Chondrocyte (in vitro differentiated cells): Measurements from ENCODE around the gene EGFR. TPM values are rescaled to one million over a fixed set of nuclear protein-coding genes. Genes with fewer than 3 reads are reported as not detected.

Source experiments
- DNase-seq: peaks from one replicate; pipeline ENCODE4 v3.0.0; 2021; ENCODE audit warnings: mixed read lengths, low spot score
- H3K27ac Mint-ChIP-seq: one replicate; pipeline ENCODE4 v1.8.0; 2021; ENCODE audit warnings: mild to moderate bottlenecking, moderate library complexity, mixed read lengths; ENCODE audit not compliant: unreplicated experiment
- H3K27me3 Mint-ChIP-seq: 2 replicates; pipeline ENCODE4 v1.8.0; 2021; ENCODE audit warnings: low read depth, mixed read lengths
- H3K36me3 Mint-ChIP-seq: 2 replicates; pipeline ENCODE4 v1.8.0; 2021; ENCODE audit warnings: low read depth, mixed read lengths
- H3K4me1 Mint-ChIP-seq: 2 replicates; pipeline ENCODE4 v1.8.0; 2021; ENCODE audit warnings: low read depth, mild to moderate bottlenecking, mixed read lengths
- H3K4me3 Mint-ChIP-seq: one replicate; pipeline ENCODE4 v1.8.0; 2021; ENCODE audit warnings: mild to moderate bottlenecking, moderate library complexity, mixed read lengths; ENCODE audit not compliant: unreplicated experiment
- H3K9me3 Mint-ChIP-seq: 2 replicates; pipeline ENCODE4 v1.8.0; 2021; ENCODE audit warnings: low read depth, mixed read lengths
- CTCF ChIP-seq: fragments of 200-600 bp; sonication (generic); IDR thresholded peaks from 2 replicates; pipeline ENCODE4 v1.5.0; 2021; ENCODE audit warnings: antibody characterized with exemption, mild to moderate bottlenecking, moderate library complexity
- total RNA-seq: library from RNA; stranded (reverse); gene quantifications from 3 replicates; pipeline ENCODE4 v1.2.1, GENCODE V29; 2021

EGFR gene
- total RNA-seq, 1 donor from 2014 or later, result 25.5 TPM

GRCh38 chr7:55150166-55150565, 131.3 kb downstream of the EGFR start:
- Mint-ChIP-seq H3K27me3 (no peaks in the 10 kb centered on the region), H3K36me3 (peaks cover 38% of the 10 kb centered on the region), H3K4me1 (peaks cover 3% of the 10 kb centered on the region), H3K27ac (no peak overlapping the region), H3K9me3 (peaks cover 4% of the 10 kb centered on the region), H3K4me3 (no peak overlapping the region)
- DNase-seq, result no peak
- TF ChIP-seq CTCF, result no peak

GRCh38 chr7:55150709-55151451, 132.1 kb downstream of the EGFR start:
- no peak overlapping the region for H3K4me3 Mint-ChIP-seq
- H3K36me3 Mint-ChIP-seq, result peaks cover 31% of the 10 kb centered on the region
- DNase-seq, result no peak
- TF ChIP-seq CTCF, result no peak
- no peak overlapping the region for H3K27ac Mint-ChIP-seq
- no peaks in the 10 kb centered on the region for H3K27me3 Mint-ChIP-seq
- H3K9me3 Mint-ChIP-seq, result peaks cover 4% of the 10 kb centered on the region
- H3K4me1 Mint-ChIP-seq, result peaks cover 2% of the 10 kb centered on the region

GRCh38 chr7:55152516-55152915, 133.7 kb downstream of the EGFR start:
- no peak for TF ChIP-seq CTCF
- Mint-ChIP-seq H3K36me3 (peaks cover 26% of the 10 kb centered on the region), H3K27me3 (no peaks in the 10 kb centered on the region), H3K4me1 (peaks cover 17% of the 10 kb centered on the region), H3K27ac (no peak overlapping the region), H3K9me3 (peaks cover 4% of the 10 kb centered on the region), H3K4me3 (no peak overlapping the region)
- DNase-seq, result no peak

GRCh38 chr7:55154096-55154495, 135.3 kb downstream of the EGFR start:
- TF ChIP-seq CTCF, result no peak
- no peak overlapping the region for H3K27ac Mint-ChIP-seq
- no peaks in the 10 kb centered on the region for H3K27me3 Mint-ChIP-seq
- H3K36me3 Mint-ChIP-seq, result peaks cover 21% of the 10 kb centered on the region
- H3K4me1 Mint-ChIP-seq, result peaks cover 32% of the 10 kb centered on the region
- H3K4me3 Mint-ChIP-seq, result no peak overlapping the region
- no peak for DNase-seq
- no peaks in the 10 kb centered on the region for H3K9me3 Mint-ChIP-seq

GRCh38 chr7:55155351-55156117, 136.7 kb downstream of the EGFR start:
- Mint-ChIP-seq H3K4me1 (peaks cover 42% of the 10 kb centered on the region), H3K36me3 (peaks cover 20% of the 10 kb centered on the region), H3K27me3 (no peaks in the 10 kb centered on the region), H3K4me3 (no peak overlapping the region), H3K27ac (peak overlapping the region; percentile 22), H3K9me3 (no peaks in the 10 kb centered on the region)
- no peak for TF ChIP-seq CTCF
- no peak for DNase-seq
